Skin epidermis (tissue), 12 donors: Measurements from ENCODE around the gene DRD1.
A peak's percentile ranks its signal among the peaks of the same experiment; 100 is the strongest.
"Not testable (repeated sequence)": the region's sequence is repeated elsewhere in the genome, so short reads cannot be mapped to it uniquely, and the experiment has no call there.

Source experiments
- H3K27ac ChIP-seq, 21 experiments: fragments of 200-600 bp; sonication (generic) in 11 of 21; one replicate each; pipeline ENCODE4 v1.5.0; 2020; ENCODE audit warnings: mild to moderate bottlenecking in 3 of 21, inconsistent platforms in 2 of 21, moderate library complexity in 2 of 21
- H3K4me3 ChIP-seq, 7 experiments: fragments of 200-600 bp; sonication (generic) in 2 of 7; one replicate each; pipeline ENCODE4 v1.5.0; 2020; ENCODE audit warnings: inconsistent platforms in 2 of 7, mild to moderate bottlenecking in 2 of 7, moderate library complexity in 1 of 7

DRD1 gene

GRCh38 chr5:175469916-175470315 lies 25.9 kb upstream of the DRD1 start:
- no peak overlapping the region for H3K4me3 ChIP-seq
- H3K27ac ChIP-seq, result peak overlapping the region in 1 of 21 experiments; percentile 30

DNA sequence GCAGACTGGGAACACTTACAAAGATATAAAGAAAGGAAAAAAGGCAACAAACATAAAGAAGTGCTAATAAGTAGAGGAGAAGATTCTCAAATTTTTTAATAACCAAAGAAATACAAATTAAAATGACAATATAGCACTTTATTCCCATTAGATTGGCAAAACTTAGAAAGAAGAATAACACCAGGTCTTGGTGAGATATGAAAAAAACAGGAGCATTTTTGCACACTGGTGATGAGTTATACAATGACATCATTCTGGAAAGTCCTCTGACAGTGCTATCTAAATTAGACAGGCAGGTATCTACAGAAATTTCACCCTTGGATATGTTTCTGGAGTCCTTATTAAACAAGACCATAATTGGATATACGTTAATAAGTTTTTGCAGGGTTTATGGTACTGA lies 24.9 kb upstream of the DRD1 start:
- H3K4me3 ChIP-seq, result no peak overlapping the region
- no peak overlapping the region for H3K27ac ChIP-seq

GRCh38 chr5:175467983-175468690 lies 24.2 kb upstream of the DRD1 start:
- H3K27ac ChIP-seq, result no peak overlapping the region
- H3K4me3 ChIP-seq, result no peak overlapping the region

DNA sequence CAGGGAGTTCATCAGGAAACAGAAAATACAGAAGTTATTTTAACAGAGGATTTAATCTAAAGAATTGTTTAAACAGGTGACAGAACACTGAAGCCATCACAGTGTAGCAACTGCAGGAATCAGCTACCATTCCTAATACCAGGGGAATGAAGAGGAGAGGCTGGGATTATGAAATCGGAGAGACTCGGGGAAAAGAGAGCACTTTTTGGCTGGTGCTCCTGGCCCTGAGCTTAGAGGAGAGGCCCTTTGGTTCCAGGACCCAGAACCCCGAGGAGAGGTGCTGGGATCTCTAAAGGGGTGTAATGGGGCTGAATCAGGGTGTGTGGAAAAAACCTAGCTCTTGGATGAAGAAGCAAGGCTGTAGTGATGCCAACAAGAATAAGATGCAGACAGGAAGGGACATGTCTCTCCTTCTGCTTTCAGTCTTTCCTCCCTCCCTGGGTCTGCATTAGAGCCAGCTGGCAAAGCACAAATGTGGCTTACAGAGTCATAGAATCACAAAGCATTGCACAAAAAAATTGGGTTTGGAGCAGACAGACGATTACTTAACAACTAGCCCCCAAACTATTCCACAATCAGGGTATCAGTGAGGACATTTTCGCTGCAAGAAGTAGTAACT lies 22.8 kb upstream of the DRD1 start:
- H3K27ac ChIP-seq, result peak overlapping the region in 10 of 21 experiments; percentile 5 to 78 (median 28)
- no peak overlapping the region for H3K4me3 ChIP-seq

DNA sequence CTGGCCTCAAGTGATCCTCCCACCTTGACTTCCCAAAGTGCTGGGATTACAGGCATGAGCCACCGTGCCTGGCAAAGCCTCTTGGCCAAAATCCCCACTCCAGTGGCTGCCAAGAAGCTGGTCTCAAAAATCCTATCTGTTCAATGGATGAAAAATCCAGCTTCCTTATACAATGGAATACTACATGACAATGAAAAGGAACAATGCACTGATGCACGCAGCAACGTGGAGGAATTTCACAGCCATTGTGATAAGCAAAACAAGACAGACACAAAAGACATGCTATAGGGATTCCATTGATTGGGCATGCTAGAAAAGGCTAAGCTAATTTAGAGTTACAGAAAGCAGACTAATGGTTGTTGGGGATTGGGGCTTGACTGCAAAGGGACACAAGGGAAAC lies 21.3 kb upstream of the DRD1 start:
- no peak overlapping the region for H3K4me3 ChIP-seq
- no peak overlapping the region for H3K27ac ChIP-seq

GRCh38 chr5:175464942-175465233 lies 20.9 kb upstream of the DRD1 start:
- H3K4me3 ChIP-seq, result no peak overlapping the region

GRCh38 chr5:175464074-175464941 lies 20.3 kb upstream of the DRD1 start:
- Histone ChIP-seq H3K27ac (no peak overlapping the region), H3K4me3 (no peak overlapping the region)

More at GRCh38 chr5:175464942-175465233, 20.9 kb upstream of the DRD1 start:
- H3K27ac ChIP-seq, result no peak overlapping the region

- H3K4me3 ChIP-seq, result no peak overlapping the region
- no peak overlapping the region for H3K27ac ChIP-seq
Measured at GRCh38 chr5:175463641-175464040, 19.7 kb upstream of the DRD1 start.

- Histone ChIP-seq H3K27ac (no peak overlapping the region), H3K4me3 (no peak overlapping the region)
Measured at GRCh38 chr5:175461370-175461769, 17.4 kb upstream of the DRD1 start.

DNA sequence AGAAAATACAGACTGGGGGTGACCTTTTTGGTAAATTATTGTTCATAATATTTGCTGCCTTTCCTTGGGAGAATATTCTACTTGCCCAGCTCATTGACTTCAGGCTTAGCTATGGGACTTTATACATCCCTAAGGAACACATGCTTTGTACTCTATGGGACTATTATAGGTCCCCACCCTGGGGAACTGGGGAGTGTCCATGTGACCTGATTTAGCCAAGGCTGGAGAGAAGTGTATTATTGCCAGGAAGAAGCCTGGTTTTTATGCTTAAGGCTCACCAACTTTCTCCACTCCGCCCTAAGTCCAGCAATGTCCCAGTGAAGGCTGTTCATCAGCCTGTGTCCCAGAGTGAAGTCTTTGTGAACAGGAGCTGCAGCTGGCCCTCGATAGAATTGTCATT lies 16.6 kb upstream of the DRD1 start:
- Histone ChIP-seq H3K4me3 (no peak overlapping the region), H3K27ac (no peak overlapping the region)

GRCh38 chr5:175460126-175460525 lies 16.1 kb upstream of the DRD1 start:
- no peak overlapping the region for H3K27ac ChIP-seq
- H3K4me3 ChIP-seq, result no peak overlapping the region

- H3K4me3 ChIP-seq, result no peak overlapping the region
- H3K27ac ChIP-seq, result no peak overlapping the region
Measured at GRCh38 chr5:175457466-175457865, 13.5 kb upstream of the DRD1 start.

DNA sequence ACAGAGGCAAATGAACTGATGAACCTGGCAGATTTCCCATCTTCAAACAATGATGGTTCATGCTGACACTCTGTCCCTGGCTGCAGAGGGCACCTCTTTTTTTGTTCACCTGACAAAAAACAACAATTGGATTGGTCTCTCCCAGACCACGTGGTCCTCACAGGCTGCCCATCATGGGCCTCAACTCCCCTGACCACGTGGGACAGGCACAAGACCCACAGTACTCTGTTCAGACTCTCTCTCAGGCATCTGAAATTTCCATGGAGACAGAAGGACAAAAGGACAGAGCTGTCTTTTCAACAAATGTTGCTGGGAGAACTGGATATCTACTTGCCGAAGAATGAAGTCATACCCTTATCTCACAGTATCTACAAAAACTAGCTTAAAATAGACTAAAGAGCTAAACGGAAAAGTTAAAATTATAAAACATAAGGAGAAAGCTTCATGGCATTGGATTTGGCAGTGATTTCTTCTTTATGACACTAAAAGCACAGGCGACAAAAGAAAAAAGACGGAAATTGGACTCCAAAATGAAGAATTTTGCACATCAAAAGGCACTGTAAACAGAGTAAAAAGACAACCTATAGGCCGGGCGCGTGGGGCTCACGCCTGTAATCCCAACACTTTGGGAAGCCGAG lies 12.2 kb upstream of the DRD1 start:
- Histone ChIP-seq H3K4me3 (no peak overlapping the region), H3K27ac (no peak overlapping the region)

GRCh38 chr5:175454338-175454737 lies 10.4 kb upstream of the DRD1 start:
- not testable (repeated sequence) for H3K4me3 ChIP-seq, H3K27ac ChIP-seq

DNA sequence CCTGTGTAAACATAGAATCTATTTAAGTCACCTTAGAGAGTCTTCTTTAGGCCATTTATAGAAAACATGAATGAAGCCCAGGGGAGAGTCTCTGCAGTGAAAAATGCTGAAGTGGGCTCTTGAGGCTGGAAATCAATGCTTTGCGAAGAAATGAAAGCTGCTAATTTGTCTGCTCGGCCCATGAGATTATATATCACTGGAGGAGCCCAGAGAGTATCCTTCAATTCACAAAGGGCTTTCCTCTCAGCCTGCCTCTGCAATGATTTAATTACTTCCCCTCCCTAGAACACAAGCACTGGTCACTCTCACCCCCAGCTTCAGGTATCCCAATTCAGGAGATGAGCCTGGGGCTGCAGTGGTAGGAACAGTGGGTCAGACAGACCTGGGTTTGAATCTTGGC lies 8.2 kb upstream of the DRD1 start:
- Histone ChIP-seq H3K27ac (no peak overlapping the region), H3K4me3 (no peak overlapping the region)

DNA sequence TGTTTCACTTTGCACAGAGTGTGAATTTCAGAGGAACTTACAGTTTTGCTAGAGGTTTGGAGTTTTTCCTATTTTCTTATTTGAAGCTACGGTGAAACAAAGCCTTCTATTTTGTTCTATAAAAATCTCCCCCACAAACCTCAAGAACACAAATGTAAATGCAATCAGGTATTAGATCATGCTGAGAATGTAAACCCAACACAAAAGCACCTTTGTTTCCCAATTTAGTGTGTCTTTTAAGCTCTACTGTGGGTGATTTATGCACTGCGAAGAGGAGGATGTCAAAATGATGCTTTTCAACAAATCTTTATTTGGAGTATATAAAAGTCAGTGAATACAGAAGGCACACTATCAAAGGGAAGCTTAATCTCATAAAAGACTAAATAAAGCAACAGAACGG lies 4.3 kb upstream of the DRD1 start:
- H3K4me3 ChIP-seq, result no peak overlapping the region
- H3K27ac ChIP-seq, result no peak overlapping the region

DNA sequence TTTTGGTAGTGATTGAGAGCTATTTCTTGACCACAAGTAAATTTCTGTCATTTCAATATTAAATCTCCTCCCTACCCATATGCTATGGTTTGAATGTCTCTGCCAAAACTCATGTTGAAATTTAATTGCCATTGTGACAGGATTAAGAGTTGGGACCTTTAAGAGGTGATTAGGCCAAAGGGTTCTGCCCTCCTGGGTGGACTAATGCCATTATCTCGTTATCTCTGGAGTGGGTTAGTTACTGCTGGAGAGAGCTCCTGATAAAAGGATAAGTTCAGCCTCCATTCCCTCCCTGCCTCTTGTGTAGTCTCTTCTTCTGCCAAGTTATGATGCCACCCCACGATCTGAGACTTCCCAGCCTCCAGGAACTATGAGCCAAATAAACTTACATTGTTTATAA lies 3.6 kb upstream of the DRD1 start:
- no peak overlapping the region for H3K27ac ChIP-seq
- no peak overlapping the region for H3K4me3 ChIP-seq

DNA sequence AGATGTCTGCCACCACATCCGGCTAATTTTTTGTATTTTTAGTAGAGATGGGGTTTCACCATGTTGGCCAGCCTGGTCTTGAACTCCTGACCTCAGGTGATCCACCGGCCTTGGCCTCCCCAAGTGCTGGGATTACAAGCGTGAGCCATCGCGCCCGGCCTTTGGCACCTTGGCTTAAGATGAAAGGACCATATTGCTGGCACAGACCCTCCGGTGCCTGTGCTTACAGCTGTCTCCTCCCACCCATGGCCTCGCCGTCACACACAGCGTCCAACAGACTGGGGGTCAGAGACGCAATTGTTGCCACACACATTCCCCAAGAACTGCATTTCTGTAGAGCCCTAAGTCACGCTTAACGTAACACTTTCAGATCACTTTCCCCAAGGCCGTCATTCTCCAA lies 2.4 kb upstream of the DRD1 start:
- H3K4me3 ChIP-seq, H3K27ac ChIP-seq: not testable (repeated sequence)

DNA sequence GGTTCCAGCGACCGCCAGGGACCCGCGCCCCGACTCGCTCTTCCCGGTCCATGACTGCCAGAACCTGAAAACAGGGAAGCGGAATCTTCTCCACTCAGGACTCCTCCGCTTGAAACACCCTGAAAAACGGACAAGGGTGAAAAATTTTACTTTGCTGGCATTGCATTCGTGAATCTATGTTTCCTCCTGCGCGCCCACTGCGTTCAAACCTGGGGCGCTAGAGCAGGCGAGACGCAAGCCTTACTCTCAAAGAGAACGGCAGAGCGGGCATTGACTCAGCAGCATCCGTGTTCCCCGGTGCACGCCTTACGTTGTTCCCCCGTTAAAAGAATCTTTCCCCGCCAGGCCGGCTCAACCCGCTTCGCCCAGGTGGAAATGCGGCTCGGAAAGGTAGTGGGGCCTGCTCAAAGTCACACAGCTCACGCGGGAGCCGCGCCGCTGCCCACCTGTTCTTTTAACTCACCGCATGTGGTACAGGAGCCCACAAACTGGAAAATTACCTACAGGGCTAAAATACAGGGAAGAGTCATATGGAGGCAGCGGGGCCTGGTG lies 999 bp upstream of the DRD1 start:
- no peak overlapping the region for H3K27ac ChIP-seq
- peak overlapping the region in 4 of 7 experiments; percentile 6 to 35 (median 26) for H3K4me3 ChIP-seq

DNA sequence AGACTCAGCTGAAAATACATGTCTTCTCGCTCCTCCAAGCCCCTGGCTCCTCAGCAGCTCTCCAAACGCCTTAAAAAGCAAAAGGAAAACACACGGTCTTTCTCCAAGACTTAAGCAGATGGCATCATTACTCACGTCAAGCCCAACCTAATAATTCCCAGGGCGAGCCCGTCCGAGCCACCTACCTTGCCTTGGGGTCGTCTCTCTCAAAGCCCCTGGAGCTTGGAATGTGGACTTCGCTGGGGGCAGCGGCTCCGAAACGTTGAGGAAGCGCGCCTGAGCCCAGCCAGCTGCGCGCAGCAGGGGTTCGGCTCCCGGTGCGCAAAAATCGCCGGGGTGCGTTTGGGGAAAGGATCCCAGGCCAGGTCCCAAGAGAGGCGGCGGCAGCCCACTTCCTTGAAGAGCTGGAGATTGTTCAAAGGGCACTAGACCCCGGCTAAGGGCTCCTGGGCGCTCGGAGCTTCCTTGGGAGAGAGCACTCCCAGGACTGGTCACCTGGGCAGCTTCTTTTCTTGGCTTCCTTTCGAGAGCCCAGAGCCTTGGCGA lies 395 bp downstream of the DRD1 start:
- peak overlapping the region in 1 of 7 experiments; percentile 35 for H3K4me3 ChIP-seq
- no peak overlapping the region for H3K27ac ChIP-seq
